Tibial nerve (tissue), 3 donors: ENCODE results near the gene FBXO4.

Experiments
- POLR2A ChIP-seq, 2 donors: fragments of 450-650 bp; IDR thresholded peaks; one replicate each; pipeline ENCODE4 v1.6.1; 2017; ENCODE audit warnings: antibody characterized with exemption in 2 of 2, mild to moderate bottlenecking in 2 of 2, moderate library complexity in 2 of 2
- TF ChIP-seq, protein P1 (sequence below), 5 experiments: fragments of 200-600 bp in 3 of 5; fragments of 450-650 bp in 2 of 5; sonication (generic) in 3 of 5; IDR thresholded peaks; one replicate each; pipeline ENCODE4 v1.5.1; 2016 to 2019; ENCODE audit warnings: antibody characterized with exemption in 5 of 5, mild to moderate bottlenecking in 3 of 5, moderate library complexity in 2 of 5

DNA sequence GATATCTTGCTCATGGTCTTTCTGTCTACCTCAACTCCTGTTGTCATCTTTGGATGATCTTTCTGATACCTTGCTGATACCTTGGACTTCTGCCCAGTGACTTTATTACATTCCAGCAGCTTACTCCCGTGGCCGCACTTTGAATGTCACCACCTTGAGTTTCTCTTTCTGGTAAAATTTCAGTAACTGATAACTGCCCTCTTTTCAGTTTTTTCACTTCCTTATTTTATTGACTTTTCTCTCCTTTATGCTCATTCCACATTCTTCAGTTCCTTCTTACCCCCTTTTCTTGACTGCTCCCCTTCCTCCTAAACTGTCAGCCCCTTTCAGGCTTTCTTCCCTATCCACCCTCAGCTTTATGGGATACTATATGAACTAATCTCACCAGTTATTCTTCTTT lies 7.0 kb upstream of the FBXO4 start:
- TF ChIP-seq, protein P1, sequence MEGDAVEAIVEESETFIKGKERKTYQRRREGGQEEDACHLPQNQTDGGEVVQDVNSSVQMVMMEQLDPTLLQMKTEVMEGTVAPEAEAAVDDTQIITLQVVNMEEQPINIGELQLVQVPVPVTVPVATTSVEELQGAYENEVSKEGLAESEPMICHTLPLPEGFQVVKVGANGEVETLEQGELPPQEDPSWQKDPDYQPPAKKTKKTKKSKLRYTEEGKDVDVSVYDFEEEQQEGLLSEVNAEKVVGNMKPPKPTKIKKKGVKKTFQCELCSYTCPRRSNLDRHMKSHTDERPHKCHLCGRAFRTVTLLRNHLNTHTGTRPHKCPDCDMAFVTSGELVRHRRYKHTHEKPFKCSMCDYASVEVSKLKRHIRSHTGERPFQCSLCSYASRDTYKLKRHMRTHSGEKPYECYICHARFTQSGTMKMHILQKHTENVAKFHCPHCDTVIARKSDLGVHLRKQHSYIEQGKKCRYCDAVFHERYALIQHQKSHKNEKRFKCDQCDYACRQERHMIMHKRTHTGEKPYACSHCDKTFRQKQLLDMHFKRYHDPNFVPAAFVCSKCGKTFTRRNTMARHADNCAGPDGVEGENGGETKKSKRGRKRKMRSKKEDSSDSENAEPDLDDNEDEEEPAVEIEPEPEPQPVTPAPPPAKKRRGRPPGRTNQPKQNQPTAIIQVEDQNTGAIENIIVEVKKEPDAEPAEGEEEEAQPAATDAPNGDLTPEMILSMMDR (IDR thresholded peaks at IDR 0.05) = no peak
- no peak for TF ChIP-seq POLR2A (IDR thresholded peaks at IDR 0.05)
